Measurements from ENCODE around the gene KDM5C.
"Not testable (repeated sequence)": the region's sequence is repeated elsewhere in the genome, so short reads cannot be mapped to it uniquely, and the experiment has no call there.

KDM5C gene

GRCh38 chrX:53190363-53190960 lies 34.5 kb downstream of the KDM5C start:
- peak; percentile 4 for DNase-seq (ENCODE audit: low spot score)

DNA sequence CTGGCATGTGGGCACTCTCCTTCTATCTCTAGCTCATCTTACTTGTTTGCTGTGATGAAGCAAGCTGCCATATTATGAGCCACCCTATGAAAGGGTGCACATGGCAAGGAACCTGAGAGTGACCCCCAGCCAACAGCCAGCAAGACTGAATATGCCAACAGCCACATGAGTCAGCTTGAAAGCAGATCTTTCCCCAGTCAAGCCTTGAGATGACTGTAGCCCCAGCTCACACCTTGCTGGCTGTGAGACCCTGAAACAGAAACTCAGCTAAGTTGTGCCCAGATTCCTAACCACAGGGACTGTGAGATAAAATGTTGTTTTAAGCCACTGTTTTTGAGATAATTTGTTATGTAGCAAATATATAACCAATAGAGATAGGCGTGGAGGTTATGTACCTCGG lies 36.2 kb downstream of the KDM5C start:
- DNase-seq (ENCODE audit: low spot score), result no peak

- no peak for DNase-seq (ENCODE audit: low spot score)
Measured at GRCh38 chrX:53186351-53186750, 38.7 kb downstream of the KDM5C start.

- DNase-seq (ENCODE audit: low spot score), result no peak
Measured at GRCh38 chrX:53184836-53185235, 40.2 kb downstream of the KDM5C start.

DNA sequence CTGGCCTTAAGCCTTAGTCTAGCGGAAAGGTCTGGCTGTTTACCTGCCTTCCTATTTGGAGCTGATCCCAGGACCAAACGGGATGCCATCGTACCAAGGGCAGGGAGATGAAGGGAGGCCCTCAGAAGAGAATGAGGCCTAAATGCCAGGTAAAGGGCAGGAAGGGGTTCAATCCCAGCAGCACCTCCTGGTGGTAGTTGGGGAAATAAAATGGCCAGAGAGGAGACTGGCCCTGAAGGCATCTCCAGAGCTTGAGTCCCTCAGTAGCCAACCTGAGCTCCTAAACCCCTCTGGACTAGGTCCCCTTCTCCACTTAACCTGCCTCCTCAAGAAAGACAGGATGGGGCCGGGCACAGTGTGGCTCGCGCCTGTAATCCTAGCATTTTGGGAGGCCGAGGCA lies 53.7 kb downstream of the KDM5C start:
- DNase-seq (ENCODE audit: low spot score), result no peak

GRCh38 chrX:53166103-53166502 lies 58.9 kb downstream of the KDM5C start:
- no peak for DNase-seq (ENCODE audit: low spot score)

GRCh38 chrX:53164566-53164965 lies 60.4 kb downstream of the KDM5C start:
- DNase-seq (ENCODE audit: low spot score), result not testable (repeated sequence)

DNA sequence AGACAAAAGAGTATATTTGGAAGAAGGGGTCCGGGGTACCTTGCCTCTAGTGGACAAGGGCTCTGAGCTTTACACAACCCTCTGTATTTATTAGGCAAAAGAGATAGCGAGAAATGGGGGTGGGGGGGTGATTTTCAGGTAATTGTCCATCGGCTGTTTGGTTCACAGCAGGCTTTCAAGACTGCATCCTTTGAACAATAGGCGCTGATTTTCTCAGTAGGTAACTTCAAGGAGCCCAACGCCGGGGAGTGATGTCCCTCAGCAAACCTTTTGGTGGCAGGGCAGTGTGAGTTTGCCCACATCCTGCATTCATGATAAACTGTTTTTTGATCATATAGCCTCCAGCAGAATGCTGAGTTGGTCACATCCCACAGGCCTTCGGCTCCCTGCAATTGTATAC lies 61.6 kb downstream of the KDM5C start:
- no peak for DNase-seq (ENCODE audit: low spot score)

DNA sequence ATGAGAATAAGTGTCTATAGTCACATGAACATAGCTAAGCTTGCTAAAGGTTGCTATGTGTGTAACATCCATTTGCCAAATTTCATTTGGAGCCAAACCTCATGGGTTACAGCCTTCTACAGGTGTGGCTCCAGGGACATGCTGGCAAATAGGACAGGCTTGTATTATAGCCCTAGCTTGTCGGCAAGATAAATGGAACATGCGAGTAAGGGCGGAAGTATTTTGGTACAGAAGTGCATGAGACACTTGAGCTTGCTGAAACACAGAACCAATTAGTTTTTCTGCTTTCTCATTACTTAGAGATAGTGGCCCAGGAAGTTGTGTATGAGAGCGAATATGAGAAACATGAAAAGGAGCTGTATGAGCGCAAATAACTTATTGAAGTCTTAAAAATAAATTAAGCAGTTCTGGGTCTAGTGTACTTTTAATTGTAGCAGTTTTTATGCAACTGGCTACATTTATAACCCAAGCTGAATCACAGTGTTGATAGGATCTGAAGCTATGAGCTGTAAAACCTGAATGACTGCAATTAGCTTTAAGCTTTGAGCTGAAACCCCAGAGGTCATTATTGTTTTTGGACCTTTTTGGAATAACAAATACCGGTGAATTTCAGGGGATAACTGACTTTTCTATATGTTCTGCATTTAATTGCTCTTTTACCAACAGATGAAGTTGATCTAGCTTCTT lies 64.6 kb downstream of the KDM5C start:
- DNase-seq (ENCODE audit: low spot score), result no peak

DNA sequence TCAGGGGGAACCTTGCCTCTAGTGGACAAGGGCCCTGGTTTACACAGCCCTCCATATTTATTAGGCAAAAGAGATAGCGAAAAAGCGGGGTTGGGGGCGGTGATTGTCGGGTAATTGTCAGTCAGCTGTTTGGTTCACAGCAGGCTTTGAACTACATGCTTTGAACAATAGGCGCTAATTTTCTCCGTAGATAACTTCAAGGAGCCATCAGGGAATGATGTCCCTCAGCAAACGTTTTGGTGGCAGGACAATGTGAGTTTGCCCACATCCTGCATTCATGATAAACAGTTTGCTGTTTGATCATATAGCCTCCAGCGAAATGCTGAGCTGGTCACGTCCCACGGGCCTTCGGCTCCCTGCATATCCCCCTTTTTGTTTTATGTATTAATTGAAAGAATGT lies 65.8 kb downstream of the KDM5C start:
- no peak for DNase-seq (ENCODE audit: low spot score)

- DNase-seq (ENCODE audit: low spot score), result no peak
Measured at GRCh38 chrX:53156207-53156596, 68.8 kb downstream of the KDM5C start.

GRCh38 chrX:53155512-53156206 lies 69.3 kb downstream of the KDM5C start:
- no peak for DNase-seq (ENCODE audit: low spot score)

DNA sequence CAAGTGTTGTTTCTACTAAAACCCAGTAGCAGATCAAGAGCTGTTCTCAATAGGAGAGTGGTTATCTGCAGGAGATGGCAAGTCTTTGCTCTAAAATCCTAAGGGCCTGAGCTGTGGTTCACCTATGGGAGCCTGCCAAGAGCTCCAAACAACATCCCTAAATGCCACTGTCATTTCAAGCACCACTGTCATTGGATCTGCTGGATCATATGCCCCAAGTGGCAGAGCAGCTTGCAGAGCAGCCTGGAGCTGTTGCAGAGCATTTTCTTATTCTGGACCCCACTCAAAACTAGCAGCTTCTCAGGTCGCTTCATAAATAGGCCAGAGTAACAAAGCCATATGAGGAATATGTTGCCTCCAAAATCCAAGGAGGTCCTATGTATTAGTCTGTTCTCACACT lies 71.4 kb downstream of the KDM5C start:
- no peak for DNase-seq (ENCODE audit: low spot score)
